GM12872 (cell line): ENCODE measurements around the gene FBXO47.

Experiments
- CTCF ChIP-seq: IDR thresholded peaks from 3 replicates; pipeline ENCODE4 v1.5.1; 2011; ENCODE audit warnings: low read depth, mild to moderate bottlenecking, low read length, moderate library complexity; ENCODE audit not compliant: insufficient read depth

Gene FBXO47

GRCh38 chr17:38947189-38947588 lies 20.0 kb downstream of the FBXO47 start:
- TF ChIP-seq CTCF, result no peak

GRCh38 chr17:38943607-38944006 lies 23.6 kb downstream of the FBXO47 start:
- TF ChIP-seq CTCF, result no peak

- TF ChIP-seq CTCF, result no peak
Measured at GRCh38 chr17:38942696-38943334, 24.4 kb downstream of the FBXO47 start.

GRCh38 chr17:38940404-38940803 lies 26.8 kb downstream of the FBXO47 start:
- no peak for TF ChIP-seq CTCF

GRCh38 chr17:38939987-38940386 lies 27.2 kb downstream of the FBXO47 start:
- TF ChIP-seq CTCF, result no peak

GRCh38 chr17:38926293-38927070 lies 40.7 kb downstream of the FBXO47 start:
- TF ChIP-seq CTCF, result no peak

GRCh38 chr17:38925263-38925995 lies 41.8 kb downstream of the FBXO47 start, which contains the start of gene LASP1NB:
LASP1NB (plus strand) TSS chr17:38925614.
- TF ChIP-seq CTCF, result no peak
